Endothelial cell of umbilical vein (primary cell): ENCODE data around the gene MRAS. TPM values are rescaled to one million over a fixed set of nuclear protein-coding genes. Genes with fewer than 3 reads are reported as not detected.

Experiments used
- BruUV-seq: library from RNA; stranded (reverse); fragments of 400-500 nt; replicated peaks from 2 replicates; lab custom pipeline; 2021; lab: Mats Ljungman, UMichigan
- CTCF ChIA-PET: fragments of 300-600, 350-600 bp; sonication (Branson Sonifier 250); formaldehyde crosslinking; loops from one replicate; lab custom pipeline; 2021; ENCODE audit warnings: antibody characterized with exemption, inconsistent platforms; lab: Charles Lee
- POLR2A ChIA-PET: fragments of 300-600, 350-600 bp; sonication (Branson Sonifier 250); formaldehyde crosslinking; loops from one replicate; lab custom pipeline; 2021; ENCODE audit warnings: antibody characterized with exemption, inconsistent platforms; lab: Charles Lee
- DNase-seq: peaks from one replicate; pipeline ENCODE4 v3.0.0-alpha.2; 2011; ENCODE audit warnings: low read depth, low spot score
- FAIRE-seq: peaks from 2 replicates; lab custom pipeline; 2011; peaks lifted over from hg19 to GRCh38; lab: Jason Lieb, UNC
- H2AFZ ChIP-seq: 2 replicates; pipeline ENCODE4 v1.6.0; 2012; ENCODE audit warnings: low read depth, low read length, control low read depth, inconsistent platforms
- H3K27ac ChIP-seq: 2 replicates; pipeline ENCODE4 v1.5.1; 2011; ENCODE audit warnings: low read depth, mild to moderate bottlenecking, control low read depth, low read length, moderate library complexity; ENCODE audit not compliant: insufficient read depth
- H3K27me3 ChIP-seq, 2 experiments: 2 replicates each; pipeline versions ENCODE4 v1.6.0 to v1.6.1; 2011; ENCODE audit warnings: low read length in 2 of 2, mixed read lengths in 1 of 2; ENCODE audit not compliant: control insufficient read depth in 2 of 2, insufficient read depth in 2 of 2
- H3K36me3 ChIP-seq, 2 experiments: 2 replicates in 1 of 2; 3 replicates in 1 of 2; pipeline ENCODE4 v1.5.1; 2011; ENCODE audit warnings: low read length in 2 of 2, mild to moderate bottlenecking in 1 of 2, moderate library complexity in 1 of 2; ENCODE audit not compliant: control insufficient read depth in 2 of 2, insufficient read depth in 2 of 2; ENCODE audit errors: extremely low read depth in 1 of 2
- H3K4me1 ChIP-seq: 3 replicates; pipeline ENCODE4 v1.5.1; 2011; ENCODE audit warnings: mild to moderate bottlenecking, low read length; ENCODE audit not compliant: control insufficient read depth, insufficient read depth; ENCODE audit errors: extremely low read depth
- H3K4me2 ChIP-seq: 2 replicates; pipeline ENCODE4 v1.6.1; 2011; ENCODE audit warnings: low read length, control low read depth, mixed read lengths; ENCODE audit not compliant: insufficient read depth
- H3K4me3 ChIP-seq, 3 experiments: fragments of 200-600 bp in 1 of 3; sonication (generic), shearing (Covaris generic) in 1 of 3; replicated peaks in 1 of 3; 2 replicates each; pipeline ENCODE4 v1.5.1; 2011 to 2016; ENCODE audit warnings: control low read depth in 3 of 3, low read length in 3 of 3, mild to moderate bottlenecking in 2 of 3, inconsistent platforms in 1 of 3, low read depth in 1 of 3, moderate library complexity in 1 of 3; ENCODE audit not compliant: insufficient read depth in 1 of 3
- H3K79me2 ChIP-seq: 2 replicates; pipeline ENCODE4 v1.6.0; 2012; ENCODE audit warnings: low read length, inconsistent platforms; ENCODE audit not compliant: control insufficient read depth, insufficient read depth
- H3K9ac ChIP-seq: replicated peaks from 2 replicates; pipeline ENCODE3; 2011; ENCODE audit warnings: low read length, control low read depth; ENCODE audit not compliant: insufficient read depth; ENCODE audit errors: extremely low read depth
- H3K9me1 ChIP-seq: replicated peaks from 3 replicates; pipeline ENCODE4 v1.6.0; 2011; ENCODE audit warnings: mild to moderate bottlenecking, low read length; ENCODE audit not compliant: control insufficient read depth, insufficient read depth; ENCODE audit errors: extremely low read depth
- H3K9me3 ChIP-seq: replicated peaks from 2 replicates; pipeline ENCODE4 v1.5.1; 2012; ENCODE audit warnings: low read length, inconsistent platforms; ENCODE audit not compliant: control insufficient read depth, insufficient read depth
- H4K20me1 ChIP-seq: replicated peaks from 2 replicates; pipeline ENCODE3; 2011; ENCODE audit warnings: mild to moderate bottlenecking, low read length; ENCODE audit not compliant: control insufficient read depth, insufficient read depth; ENCODE audit errors: extremely low read depth
- CTCF ChIP-seq, 2 donors: IDR thresholded peaks; 1 replicate in 1 of 2; 2 replicates in 1 of 2; pipeline ENCODE4 v1.5.1; 2011; ENCODE audit warnings: low read length in 2 of 2, mild to moderate bottlenecking in 2 of 2, moderate library complexity in 2 of 2, control low read depth in 1 of 2, inconsistent platforms in 1 of 2, low read depth in 1 of 2; ENCODE audit not compliant: insufficient read depth in 1 of 2; ENCODE audit errors: extremely low read depth in 1 of 2
- EZH2 ChIP-seq: IDR thresholded peaks from 2 replicates; pipeline ENCODE4 v1.6.1; 2012; ENCODE audit warnings: borderline replicate concordance, low read depth, mild to moderate bottlenecking, moderate library complexity, low read length, inconsistent platforms; ENCODE audit not compliant: severe bottlenecking
- FOS ChIP-seq: IDR thresholded peaks from 2 replicates; pipeline ENCODE4 v1.6.1; 2011; ENCODE audit warnings: mild to moderate bottlenecking, low read length, moderate library complexity, borderline replicate concordance; ENCODE audit not compliant: insufficient read depth
- GATA2 ChIP-seq: IDR thresholded peaks from 2 replicates; pipeline ENCODE4 v1.7.0; 2011; ENCODE audit warnings: low read depth, mild to moderate bottlenecking, moderate library complexity, mixed read lengths, low read length; ENCODE audit not compliant: insufficient read length, insufficient read depth
- JUN ChIP-seq: IDR thresholded peaks from 2 replicates; pipeline ENCODE4 v1.6.1; 2011; ENCODE audit warnings: borderline replicate concordance, low read depth; ENCODE audit not compliant: insufficient read length, insufficient read depth
- MAX ChIP-seq: IDR thresholded peaks from 2 replicates; pipeline ENCODE4 v1.6.1; 2011; ENCODE audit not compliant: insufficient read depth, insufficient read length
- MYC ChIP-seq: IDR thresholded peaks from one replicate; pipeline ENCODE4 v1.6.1; 2011; ENCODE audit warnings: mild to moderate bottlenecking, low read depth, low read length
- POLR2A ChIP-seq: IDR thresholded peaks from 2 replicates; pipeline ENCODE4 v1.6.1; 2012; ENCODE audit warnings: low read depth, mild to moderate bottlenecking, control low read depth, low read length
- POLR2AphosphoS5 ChIP-seq: IDR thresholded peaks from 2 replicates; pipeline ENCODE4 v1.6.1; 2012; ENCODE audit warnings: low read depth, mild to moderate bottlenecking, control low read depth, low read length, moderate library complexity; ENCODE audit not compliant: insufficient read depth
- dilution Hi-C: fragments of 300-500 bp; cut with MboI; formaldehyde crosslinking; loops from one replicate; pipeline ENCODE4 v1.15.0; 2019; ENCODE audit warnings: low sequenced_read_pairs; ENCODE audit not compliant: extremely low pct_ligation_motif_present
- intact Hi-C: fragments of 100-400 bp; cut with micrococcal nuclease; formaldehyde crosslinking; loops from one replicate; pipeline ENCODE4 v1.10.0; 2022
- polyA plus RNA-seq, 4 experiments: library from polyadenylated mRNA; depleted of rRNA in 3 of 4; stranded (reverse) in 3 of 4; unstranded in 1 of 4; fragments of >200 nt; gene quantifications; 2 replicates each; pipeline versions ENCODE4 v1.2.1 to v1.2.3, GENCODE V29; 2011 to 2012; ENCODE audit warnings: missing spikeins in 1 of 4
- total RNA-seq: library from RNA; stranded (reverse); gene quantifications from 2 replicates; pipeline ENCODE4 v1.2.3, GENCODE V29; 2021

Gene MRAS
- total and polyA plus RNA-seq, 2 donors (not counting 3 experiments of a cell fraction or from before 2014, with no cell fraction given) = 14.6 to 16.5 TPM

- no peaks in the 10 kb centered on the region for H3K9me3 ChIP-seq
- no peak overlapping the region for H2AFZ ChIP-seq
- H3K4me1 ChIP-seq = peaks cover 13% of the 10 kb centered on the region
- no peak for FAIRE-seq
- H3K27ac ChIP-seq = no peak overlapping the region
- no peak overlapping the region for H3K4me2 ChIP-seq
- no peak overlapping the region for H3K4me3 ChIP-seq
- intact Hi-C loops = loop anchor here (5.0 to 10.0 kb wide), 2 partner anchors 86 to 263 kb away; partner anchors contain the start of gene CEP70
- CTCF ChIA-PET = interaction anchor here (0.5 to 1.9 kb wide), 8 partner anchors 16 to 592 kb away, joined by 3 to 10 read pairs (median 4); no protein-coding TSS in a partner anchor
- H3K79me2 ChIP-seq = no peaks in the 10 kb centered on the region
- dilution Hi-C loops = no loop called here
- H3K36me3 ChIP-seq = no peaks in the 10 kb centered on the region
- DNase-seq = no peak
- no TSS peak for BruUV-seq
- H4K20me1 ChIP-seq = no peaks in the 10 kb centered on the region
- no peak overlapping the region for H3K9ac ChIP-seq
- no peaks in the 10 kb centered on the region for H3K9me1 ChIP-seq
- POLR2A ChIA-PET = no interaction called here
- peaks cover 6 to 9% of the 10 kb centered on the region in 2 experiments for H3K27me3 ChIP-seq
- TF ChIP-seq EZH2 (no peak), MAX (no peak), FOS (no peak), CTCF (IDR thresholded peaks at IDR 0.05; ENCODE audit: extremely low read depth in 1 of 2, insufficient read depth in 1 of 2, low read depth in 1 of 2, low read length in 2 of 2) (no peak), POLR2A (no peak), MYC (no peak), POLR2AphosphoS5 (no peak), JUN (no peak), GATA2 (no peak)
Measured at GRCh38 chr3:138331143-138331894, 17.1 kb upstream of the MRAS start.
